Activated CD8-positive, alpha-beta memory T cell treated with anti-CD3 and anti-CD28 coated beads, Interleukin-2, amount 50 U/mL, for 24 hours (primary cell): Measurements from ENCODE around the gene CRIP2.

ENCODE experiments used
- DNase-seq: peaks from one replicate; pipeline ENCODE4 v3.0.0-alpha.2; 2020; ENCODE audit errors: extremely low read depth

The CRIP2 gene

GRCh38 chr14:105498430-105499255 is 24.0 kb downstream of the CRIP2 start:
- DNase-seq = no peak

- no peak for DNase-seq
Measured at GRCh38 chr14:105499256-105500035, 24.8 kb downstream of the CRIP2 start.

GRCh38 chr14:105500036-105500725 is 25.6 kb downstream of the CRIP2 start:
- no peak for DNase-seq

GRCh38 chr14:105500726-105501101 is 26.1 kb downstream of the CRIP2 start:
- DNase-seq = no peak

GRCh38 chr14:105501504-105502291 is 27.1 kb downstream of the CRIP2 start:
- DNase-seq = no peak

GRCh38 chr14:105502446-105503295 is 28.1 kb downstream of the CRIP2 start:
- DNase-seq = no peak

GRCh38 chr14:105503296-105503640 is 28.6 kb downstream of the CRIP2 start:
- DNase-seq = no peak

- DNase-seq = no peak
Measured at GRCh38 chr14:105503935-105504692, 29.5 kb downstream of the CRIP2 start.

GRCh38 chr14:105505101-105505500 is 30.5 kb downstream of the CRIP2 start:
- no peak for DNase-seq

GRCh38 chr14:105507247-105507646 is 32.6 kb downstream of the CRIP2 start:
- DNase-seq = no peak

- DNase-seq = no peak
Measured at GRCh38 chr14:105508069-105508468, 33.4 kb downstream of the CRIP2 start.

GRCh38 chr14:105508601-105509000 is 34.0 kb downstream of the CRIP2 start:
- no peak for DNase-seq

- no peak for DNase-seq
Measured at GRCh38 chr14:105517096-105517495, 42.5 kb downstream of the CRIP2 start.

GRCh38 chr14:105519946-105520698 is 45.5 kb downstream of the CRIP2 start:
- no peak for DNase-seq

- no peak for DNase-seq
Measured at GRCh38 chr14:105525326-105525725, 50.7 kb downstream of the CRIP2 start.

GRCh38 chr14:105525861-105526775 is 51.5 kb downstream of the CRIP2 start, which contains the start of gene TMEM121:
TMEM121 (plus strand) TSS chr14:105526583; CDS start chr14:105528835, 2,252 bp downstream.
- DNase-seq = no peak

- no peak for DNase-seq
Measured at GRCh38 chr14:105526776-105527380, 52.3 kb downstream of the CRIP2 start.

- DNase-seq = no peak
Measured at GRCh38 chr14:105527381-105527825, 52.8 kb downstream of the CRIP2 start.
